HL-60 (cell line): ENCODE data around the gene LAMA5.

ENCODE experiments used
- DNase-seq, 2 experiments: peaks; one replicate each; pipeline ENCODE4 v3.0.0-alpha.2; 2010 to 2020; ENCODE audit warnings: low read depth in 1 of 2, low spot score in 1 of 2
- H3K27ac ChIP-seq: fragments of 250-450 bp; sonication (Bioruptor Pico); replicated peaks from 2 replicates; pipeline ENCODE4 v1.5.1; 2020; ENCODE audit warnings: mild to moderate bottlenecking, moderate library complexity
- H3K27me3 ChIP-seq: fragments of 250-450 bp; sonication (Bioruptor Pico); 2 replicates; pipeline ENCODE4 v1.5.1; 2021; ENCODE audit warnings: mild to moderate bottlenecking, moderate library complexity; ENCODE audit not compliant: insufficient read depth, poor library complexity, severe bottlenecking
- H3K4me3 ChIP-seq: replicated peaks from 2 replicates; pipeline ENCODE4 v1.5.1; 2011; ENCODE audit warnings: mild to moderate bottlenecking, control low read depth, low read length; ENCODE audit not compliant: insufficient read depth
- GABPA ChIP-seq: IDR thresholded peaks from 2 replicates; pipeline ENCODE4 v1.6.1; 2012; ENCODE audit warnings: low read depth
- POLR2AphosphoS5 ChIP-seq: IDR thresholded peaks from 2 replicates; pipeline ENCODE4 v1.6.1; 2012; ENCODE audit warnings: low read depth
- SPI1 ChIP-seq: IDR thresholded peaks from 2 replicates; pipeline ENCODE4 v1.6.1; 2012; ENCODE audit warnings: low read depth, mild to moderate bottlenecking, borderline replicate concordance
- TF ChIP-seq, protein P1 (sequence below): IDR thresholded peaks from 2 replicates; pipeline ENCODE4 v1.6.1; 2012; ENCODE audit warnings: low read depth; ENCODE audit not compliant: insufficient replicate concordance
- TF ChIP-seq, protein P2 (sequence below): IDR thresholded peaks from one replicate; pipeline ENCODE4 v1.5.1; 2011; ENCODE audit warnings: low read length, control low read depth, inconsistent platforms; ENCODE audit not compliant: insufficient read depth

Gene LAMA5

DNA sequence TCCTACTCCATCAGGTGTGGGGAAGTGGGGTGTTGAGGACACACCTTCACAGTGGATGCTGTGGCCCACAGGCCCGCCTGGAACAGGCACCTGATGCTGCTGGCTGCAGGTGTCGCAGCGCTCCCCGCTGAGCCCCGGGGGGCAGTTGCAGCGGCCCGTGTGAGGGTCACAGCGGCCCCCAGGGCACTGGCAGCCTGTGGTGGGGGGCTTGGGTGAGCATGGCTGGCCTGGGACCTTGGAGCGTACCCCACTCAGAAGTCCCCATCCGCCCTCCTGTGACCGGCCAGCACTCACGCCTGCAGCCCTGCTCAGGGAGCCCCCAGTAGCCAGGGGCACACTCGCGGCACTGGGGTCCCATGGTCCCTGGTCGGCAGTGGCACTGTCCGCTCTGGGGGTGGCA lies 45.1 kb downstream of the LAMA5 start:
- TF ChIP-seq, protein P1, sequence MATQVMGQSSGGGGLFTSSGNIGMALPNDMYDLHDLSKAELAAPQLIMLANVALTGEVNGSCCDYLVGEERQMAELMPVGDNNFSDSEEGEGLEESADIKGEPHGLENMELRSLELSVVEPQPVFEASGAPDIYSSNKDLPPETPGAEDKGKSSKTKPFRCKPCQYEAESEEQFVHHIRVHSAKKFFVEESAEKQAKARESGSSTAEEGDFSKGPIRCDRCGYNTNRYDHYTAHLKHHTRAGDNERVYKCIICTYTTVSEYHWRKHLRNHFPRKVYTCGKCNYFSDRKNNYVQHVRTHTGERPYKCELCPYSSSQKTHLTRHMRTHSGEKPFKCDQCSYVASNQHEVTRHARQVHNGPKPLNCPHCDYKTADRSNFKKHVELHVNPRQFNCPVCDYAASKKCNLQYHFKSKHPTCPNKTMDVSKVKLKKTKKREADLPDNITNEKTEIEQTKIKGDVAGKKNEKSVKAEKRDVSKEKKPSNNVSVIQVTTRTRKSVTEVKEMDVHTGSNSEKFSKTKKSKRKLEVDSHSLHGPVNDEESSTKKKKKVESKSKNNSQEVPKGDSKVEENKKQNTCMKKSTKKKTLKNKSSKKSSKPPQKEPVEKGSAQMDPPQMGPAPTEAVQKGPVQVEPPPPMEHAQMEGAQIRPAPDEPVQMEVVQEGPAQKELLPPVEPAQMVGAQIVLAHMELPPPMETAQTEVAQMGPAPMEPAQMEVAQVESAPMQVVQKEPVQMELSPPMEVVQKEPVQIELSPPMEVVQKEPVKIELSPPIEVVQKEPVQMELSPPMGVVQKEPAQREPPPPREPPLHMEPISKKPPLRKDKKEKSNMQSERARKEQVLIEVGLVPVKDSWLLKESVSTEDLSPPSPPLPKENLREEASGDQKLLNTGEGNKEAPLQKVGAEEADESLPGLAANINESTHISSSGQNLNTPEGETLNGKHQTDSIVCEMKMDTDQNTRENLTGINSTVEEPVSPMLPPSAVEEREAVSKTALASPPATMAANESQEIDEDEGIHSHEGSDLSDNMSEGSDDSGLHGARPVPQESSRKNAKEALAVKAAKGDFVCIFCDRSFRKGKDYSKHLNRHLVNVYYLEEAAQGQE: no peak
- TF ChIP-seq GABPA (no peak), SPI1 (no peak), POLR2AphosphoS5 (no peak)
- TF ChIP-seq, protein P2, sequence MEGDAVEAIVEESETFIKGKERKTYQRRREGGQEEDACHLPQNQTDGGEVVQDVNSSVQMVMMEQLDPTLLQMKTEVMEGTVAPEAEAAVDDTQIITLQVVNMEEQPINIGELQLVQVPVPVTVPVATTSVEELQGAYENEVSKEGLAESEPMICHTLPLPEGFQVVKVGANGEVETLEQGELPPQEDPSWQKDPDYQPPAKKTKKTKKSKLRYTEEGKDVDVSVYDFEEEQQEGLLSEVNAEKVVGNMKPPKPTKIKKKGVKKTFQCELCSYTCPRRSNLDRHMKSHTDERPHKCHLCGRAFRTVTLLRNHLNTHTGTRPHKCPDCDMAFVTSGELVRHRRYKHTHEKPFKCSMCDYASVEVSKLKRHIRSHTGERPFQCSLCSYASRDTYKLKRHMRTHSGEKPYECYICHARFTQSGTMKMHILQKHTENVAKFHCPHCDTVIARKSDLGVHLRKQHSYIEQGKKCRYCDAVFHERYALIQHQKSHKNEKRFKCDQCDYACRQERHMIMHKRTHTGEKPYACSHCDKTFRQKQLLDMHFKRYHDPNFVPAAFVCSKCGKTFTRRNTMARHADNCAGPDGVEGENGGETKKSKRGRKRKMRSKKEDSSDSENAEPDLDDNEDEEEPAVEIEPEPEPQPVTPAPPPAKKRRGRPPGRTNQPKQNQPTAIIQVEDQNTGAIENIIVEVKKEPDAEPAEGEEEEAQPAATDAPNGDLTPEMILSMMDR: no peak
- H3K27ac ChIP-seq: no peak overlapping the region
- H3K4me3 ChIP-seq: no peak overlapping the region
- no peak for DNase-seq
- H3K27me3 ChIP-seq: no peaks in the 10 kb centered on the region

DNA sequence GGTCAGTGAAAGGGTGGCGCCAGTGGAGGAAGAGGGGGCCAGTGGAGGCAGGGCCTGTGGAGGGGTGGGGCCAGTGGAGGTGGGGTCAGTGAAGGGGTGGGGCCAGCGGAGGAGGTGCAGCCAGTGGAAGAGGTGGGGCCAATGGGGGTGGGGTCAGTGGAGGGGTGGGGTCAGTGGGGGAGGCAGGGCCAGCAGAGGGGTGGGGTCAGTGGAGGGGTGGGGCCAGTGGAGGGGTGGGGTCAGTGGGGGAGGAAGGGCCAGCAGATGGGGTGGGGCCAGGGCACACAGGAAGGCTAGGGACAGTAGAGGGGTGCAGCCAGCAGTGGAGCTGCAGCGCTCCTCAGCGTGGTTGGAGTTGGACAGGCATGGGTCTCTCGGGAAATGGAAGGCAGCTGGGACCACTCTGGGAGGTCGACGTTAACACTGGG lies 45.6 kb downstream of the LAMA5 start:
- no peak for DNase-seq
- Histone ChIP-seq H3K27me3 (no peaks in the 10 kb centered on the region), H3K27ac (no peak overlapping the region), H3K4me3 (no peak overlapping the region)
- TF ChIP-seq GABPA (no peak), POLR2AphosphoS5 (no peak), SPI1 (no peak)
- TF ChIP-seq, protein P2: no peak
- TF ChIP-seq, protein P1: no peak

DNA sequence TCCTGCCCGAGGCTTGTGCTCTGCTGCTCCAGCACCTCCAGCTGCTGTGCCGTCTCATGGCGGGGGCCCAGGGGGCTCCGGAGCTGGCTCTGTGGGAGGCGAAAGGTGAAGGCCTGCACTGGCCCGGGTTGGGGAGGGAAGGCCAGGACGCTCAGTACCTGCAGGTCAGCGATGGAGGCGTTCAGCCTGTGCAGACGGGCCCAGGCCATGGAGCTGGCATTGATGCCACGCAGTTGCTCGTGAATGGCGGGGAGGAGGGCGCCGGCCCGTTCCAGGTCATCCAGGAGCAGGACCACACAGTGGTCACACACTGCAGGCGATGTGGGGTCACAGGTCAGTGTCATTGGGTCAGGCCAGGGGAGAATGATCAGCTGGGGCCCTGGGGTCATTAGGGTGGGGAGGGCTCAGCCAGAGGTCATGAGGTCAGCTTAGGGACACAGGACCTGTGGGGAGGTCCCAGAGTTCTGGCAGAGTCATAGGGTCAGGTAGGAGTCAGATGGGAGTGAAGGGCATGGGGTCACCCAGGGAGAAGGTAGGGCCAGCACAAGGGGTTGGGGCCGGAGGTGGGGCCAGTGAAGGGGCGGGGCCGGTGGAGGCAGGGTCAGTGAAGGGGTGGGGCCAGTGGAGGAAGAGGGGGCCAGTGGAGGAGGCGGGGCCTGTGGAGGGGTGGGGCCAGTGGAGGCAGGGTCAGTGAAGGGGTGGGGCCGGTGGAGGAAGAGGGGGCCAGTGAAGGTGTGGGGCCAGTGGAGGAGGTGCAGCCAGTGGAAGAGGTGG lies 46.3 kb downstream of the LAMA5 start:
- TF ChIP-seq POLR2AphosphoS5 (no peak), GABPA (no peak), SPI1 (no peak)
- TF ChIP-seq, protein P2: no peak
- TF ChIP-seq, protein P1: no peak
- Histone ChIP-seq H3K4me3 (no peak overlapping the region), H3K27me3 (no peaks in the 10 kb centered on the region), H3K27ac (no peak overlapping the region)
- no peak for DNase-seq
